Astrocyte (in vitro differentiated cells and primary cell): ENCODE data around the gene UBAC2.

Experiments used
- EZH2 ChIP-seq: IDR thresholded peaks from 2 replicates; pipeline ENCODE4 v1.6.1; 2012; ENCODE audit warnings: mild to moderate bottlenecking, low read length, inconsistent platforms; ENCODE audit not compliant: insufficient read depth
- TF ChIP-seq, protein P1 (sequence below): IDR thresholded peaks from 2 replicates; pipeline ENCODE4 v1.5.1; 2011; ENCODE audit warnings: low read depth, mild to moderate bottlenecking, inconsistent platforms, low read length, moderate library complexity; ENCODE audit not compliant: insufficient read depth

DNA sequence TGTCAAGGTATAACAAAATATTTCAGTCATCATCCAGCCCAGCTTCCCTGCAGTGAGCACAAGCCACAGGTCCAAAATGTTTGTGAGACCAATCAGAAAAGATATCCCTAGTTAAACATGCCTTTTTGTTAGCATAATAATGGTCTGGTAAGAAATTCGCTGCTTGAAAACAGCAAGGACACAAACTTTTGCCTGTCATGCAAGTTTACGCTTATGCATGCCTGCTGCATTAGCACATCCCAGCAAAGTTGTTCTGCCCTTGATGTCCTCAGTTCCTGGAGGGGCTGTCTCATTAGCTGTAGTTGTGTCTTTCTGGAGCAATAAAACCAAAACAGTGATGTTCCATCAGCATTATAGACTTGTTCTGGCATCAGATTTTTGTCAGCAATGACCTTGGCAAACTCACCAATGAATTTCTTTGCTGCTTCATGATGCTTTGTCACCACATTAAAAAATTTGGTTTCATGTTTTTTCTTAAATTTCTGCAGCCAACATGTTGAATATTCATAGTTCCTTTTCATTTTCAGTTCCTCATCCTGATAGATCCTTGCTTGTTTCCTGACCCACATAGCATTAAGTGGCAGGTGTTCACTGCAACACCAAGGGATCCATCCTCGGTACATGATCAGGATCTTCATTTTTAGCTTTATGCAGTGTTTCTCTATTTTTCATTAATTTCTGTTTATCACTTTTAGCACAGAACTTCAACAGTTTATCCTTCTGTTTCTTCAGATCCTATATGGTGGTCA, 178.5 kb downstream of the UBAC2 start:
- TF ChIP-seq, protein P1, sequence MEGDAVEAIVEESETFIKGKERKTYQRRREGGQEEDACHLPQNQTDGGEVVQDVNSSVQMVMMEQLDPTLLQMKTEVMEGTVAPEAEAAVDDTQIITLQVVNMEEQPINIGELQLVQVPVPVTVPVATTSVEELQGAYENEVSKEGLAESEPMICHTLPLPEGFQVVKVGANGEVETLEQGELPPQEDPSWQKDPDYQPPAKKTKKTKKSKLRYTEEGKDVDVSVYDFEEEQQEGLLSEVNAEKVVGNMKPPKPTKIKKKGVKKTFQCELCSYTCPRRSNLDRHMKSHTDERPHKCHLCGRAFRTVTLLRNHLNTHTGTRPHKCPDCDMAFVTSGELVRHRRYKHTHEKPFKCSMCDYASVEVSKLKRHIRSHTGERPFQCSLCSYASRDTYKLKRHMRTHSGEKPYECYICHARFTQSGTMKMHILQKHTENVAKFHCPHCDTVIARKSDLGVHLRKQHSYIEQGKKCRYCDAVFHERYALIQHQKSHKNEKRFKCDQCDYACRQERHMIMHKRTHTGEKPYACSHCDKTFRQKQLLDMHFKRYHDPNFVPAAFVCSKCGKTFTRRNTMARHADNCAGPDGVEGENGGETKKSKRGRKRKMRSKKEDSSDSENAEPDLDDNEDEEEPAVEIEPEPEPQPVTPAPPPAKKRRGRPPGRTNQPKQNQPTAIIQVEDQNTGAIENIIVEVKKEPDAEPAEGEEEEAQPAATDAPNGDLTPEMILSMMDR, result no peak
- TF ChIP-seq EZH2, result no peak
